ENCODE results near the gene CFAP157.

DNA sequence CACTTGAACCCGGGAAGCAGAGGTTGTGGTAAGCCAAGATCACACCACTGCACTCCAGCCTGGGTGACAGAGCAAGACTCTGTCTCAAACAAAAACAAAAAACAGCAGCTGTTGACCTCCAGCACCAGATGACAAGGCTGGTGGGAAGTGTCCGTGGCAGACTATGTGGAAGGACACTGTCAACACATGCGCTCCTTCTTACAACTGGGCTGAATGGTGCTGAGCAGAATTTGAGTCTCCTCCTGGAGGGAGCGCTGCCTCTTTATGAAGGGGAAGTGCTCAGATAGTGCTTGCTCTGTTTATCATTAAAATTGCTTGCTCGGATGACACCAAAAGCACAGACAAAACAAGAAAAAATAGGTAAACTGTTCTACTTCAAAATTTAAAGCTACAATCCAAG is 9.2 kb upstream of the CFAP157 start:
- no peak for TF ChIP-seq CTCF (IDR thresholded peaks at IDR 0.05; ENCODE audit: low read length)
- TF ChIP-seq EZH2 (optimal IDR thresholded peaks at IDR 0.05; ENCODE audit: low read depth, low read length), result no peak

All from MM.1S (cell line).